HL-60 (cell line): ENCODE measurements around the gene ZG16.

ENCODE experiments used
- POLR2AphosphoS5 ChIP-seq: IDR thresholded peaks from 2 replicates; pipeline ENCODE4 v1.6.1; 2012; ENCODE audit warnings: low read depth
- TF ChIP-seq, protein P1 (sequence below): IDR thresholded peaks from one replicate; pipeline ENCODE4 v1.5.1; 2011; ENCODE audit warnings: low read length, control low read depth, inconsistent platforms; ENCODE audit not compliant: insufficient read depth
- TF ChIP-seq, protein P2 (sequence below): IDR thresholded peaks from 2 replicates; pipeline ENCODE4 v1.6.1; 2012; ENCODE audit warnings: low read depth; ENCODE audit not compliant: insufficient replicate concordance

GRCh38 chr16:29761882-29762281 is 16.2 kb upstream of the ZG16 start:
- TF ChIP-seq, protein P1, sequence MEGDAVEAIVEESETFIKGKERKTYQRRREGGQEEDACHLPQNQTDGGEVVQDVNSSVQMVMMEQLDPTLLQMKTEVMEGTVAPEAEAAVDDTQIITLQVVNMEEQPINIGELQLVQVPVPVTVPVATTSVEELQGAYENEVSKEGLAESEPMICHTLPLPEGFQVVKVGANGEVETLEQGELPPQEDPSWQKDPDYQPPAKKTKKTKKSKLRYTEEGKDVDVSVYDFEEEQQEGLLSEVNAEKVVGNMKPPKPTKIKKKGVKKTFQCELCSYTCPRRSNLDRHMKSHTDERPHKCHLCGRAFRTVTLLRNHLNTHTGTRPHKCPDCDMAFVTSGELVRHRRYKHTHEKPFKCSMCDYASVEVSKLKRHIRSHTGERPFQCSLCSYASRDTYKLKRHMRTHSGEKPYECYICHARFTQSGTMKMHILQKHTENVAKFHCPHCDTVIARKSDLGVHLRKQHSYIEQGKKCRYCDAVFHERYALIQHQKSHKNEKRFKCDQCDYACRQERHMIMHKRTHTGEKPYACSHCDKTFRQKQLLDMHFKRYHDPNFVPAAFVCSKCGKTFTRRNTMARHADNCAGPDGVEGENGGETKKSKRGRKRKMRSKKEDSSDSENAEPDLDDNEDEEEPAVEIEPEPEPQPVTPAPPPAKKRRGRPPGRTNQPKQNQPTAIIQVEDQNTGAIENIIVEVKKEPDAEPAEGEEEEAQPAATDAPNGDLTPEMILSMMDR: no peak
- no peak for TF ChIP-seq POLR2AphosphoS5
- TF ChIP-seq, protein P2, sequence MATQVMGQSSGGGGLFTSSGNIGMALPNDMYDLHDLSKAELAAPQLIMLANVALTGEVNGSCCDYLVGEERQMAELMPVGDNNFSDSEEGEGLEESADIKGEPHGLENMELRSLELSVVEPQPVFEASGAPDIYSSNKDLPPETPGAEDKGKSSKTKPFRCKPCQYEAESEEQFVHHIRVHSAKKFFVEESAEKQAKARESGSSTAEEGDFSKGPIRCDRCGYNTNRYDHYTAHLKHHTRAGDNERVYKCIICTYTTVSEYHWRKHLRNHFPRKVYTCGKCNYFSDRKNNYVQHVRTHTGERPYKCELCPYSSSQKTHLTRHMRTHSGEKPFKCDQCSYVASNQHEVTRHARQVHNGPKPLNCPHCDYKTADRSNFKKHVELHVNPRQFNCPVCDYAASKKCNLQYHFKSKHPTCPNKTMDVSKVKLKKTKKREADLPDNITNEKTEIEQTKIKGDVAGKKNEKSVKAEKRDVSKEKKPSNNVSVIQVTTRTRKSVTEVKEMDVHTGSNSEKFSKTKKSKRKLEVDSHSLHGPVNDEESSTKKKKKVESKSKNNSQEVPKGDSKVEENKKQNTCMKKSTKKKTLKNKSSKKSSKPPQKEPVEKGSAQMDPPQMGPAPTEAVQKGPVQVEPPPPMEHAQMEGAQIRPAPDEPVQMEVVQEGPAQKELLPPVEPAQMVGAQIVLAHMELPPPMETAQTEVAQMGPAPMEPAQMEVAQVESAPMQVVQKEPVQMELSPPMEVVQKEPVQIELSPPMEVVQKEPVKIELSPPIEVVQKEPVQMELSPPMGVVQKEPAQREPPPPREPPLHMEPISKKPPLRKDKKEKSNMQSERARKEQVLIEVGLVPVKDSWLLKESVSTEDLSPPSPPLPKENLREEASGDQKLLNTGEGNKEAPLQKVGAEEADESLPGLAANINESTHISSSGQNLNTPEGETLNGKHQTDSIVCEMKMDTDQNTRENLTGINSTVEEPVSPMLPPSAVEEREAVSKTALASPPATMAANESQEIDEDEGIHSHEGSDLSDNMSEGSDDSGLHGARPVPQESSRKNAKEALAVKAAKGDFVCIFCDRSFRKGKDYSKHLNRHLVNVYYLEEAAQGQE: no peak
